Adipocyte (in vitro differentiated cells): Measurements from ENCODE around the gene RGS9BP.
"Not testable (repeated sequence)": the region's sequence is repeated elsewhere in the genome, so short reads cannot be mapped to it uniquely, and the experiment has no call there.

Experiments
- DNase-seq: peaks from one replicate; pipeline ENCODE4 v3.0.0-alpha.2; 2015; ENCODE audit warnings: low read depth
- H3K27me3 ChIP-seq: replicated peaks from 2 replicates; pipeline ENCODE4 v1.7.0; 2013; ENCODE audit warnings: mild to moderate bottlenecking, low read length, moderate library complexity; ENCODE audit not compliant: control insufficient read depth, insufficient read depth
- H3K36me3 ChIP-seq: 2 replicates; pipeline ENCODE4 v1.7.0; 2013; ENCODE audit warnings: low read length, mild to moderate bottlenecking, moderate library complexity; ENCODE audit not compliant: control insufficient read depth, insufficient read depth, severe bottlenecking
- H3K4me1 ChIP-seq: 2 replicates; pipeline ENCODE4 v1.7.0; 2013; ENCODE audit warnings: mild to moderate bottlenecking, low read length, moderate library complexity; ENCODE audit not compliant: control insufficient read depth, insufficient read depth
- H3K4me3 ChIP-seq: 2 replicates; pipeline ENCODE4 v1.7.0; 2013; ENCODE audit warnings: mild to moderate bottlenecking, low read length, moderate library complexity
- H3K9ac ChIP-seq: 2 replicates; pipeline ENCODE4 v1.7.0; 2013; ENCODE audit warnings: mild to moderate bottlenecking, low read length, moderate library complexity
- H3K9me3 ChIP-seq: 2 replicates; pipeline ENCODE4 v1.7.0; 2013; ENCODE audit warnings: mild to moderate bottlenecking, low read length, moderate library complexity; ENCODE audit not compliant: control insufficient read depth

RGS9BP gene

GRCh38 chr19:32686847-32687475 lies 11.3 kb downstream of the RGS9BP start:
- Histone ChIP-seq H3K4me1 (peaks cover 17% of the 10 kb centered on the region), H3K27me3 (no peaks in the 10 kb centered on the region), H3K9me3 (no peaks in the 10 kb centered on the region), H3K9ac (no peak overlapping the region), H3K36me3 (no peaks in the 10 kb centered on the region), H3K4me3 (no peak overlapping the region)
- DNase-seq: no peak

GRCh38 chr19:32687681-32688080 lies 12.0 kb downstream of the RGS9BP start:
- Histone ChIP-seq H3K4me1 (peaks cover 19% of the 10 kb centered on the region), H3K4me3 (no peak overlapping the region), H3K36me3 (no peaks in the 10 kb centered on the region), H3K27me3 (no peaks in the 10 kb centered on the region), H3K9ac (no peak overlapping the region), H3K9me3 (no peaks in the 10 kb centered on the region)
- DNase-seq: no peak

GRCh38 chr19:32688311-32688710 lies 12.7 kb downstream of the RGS9BP start:
- H3K4me1 ChIP-seq: peaks cover 25% of the 10 kb centered on the region
- H3K27me3 ChIP-seq: no peaks in the 10 kb centered on the region
- no peak overlapping the region for H3K9ac ChIP-seq
- H3K9me3 ChIP-seq: no peaks in the 10 kb centered on the region
- H3K4me3 ChIP-seq: no peak overlapping the region
- H3K36me3 ChIP-seq: no peaks in the 10 kb centered on the region
- DNase-seq: no peak

GRCh38 chr19:32691291-32691951 lies 15.8 kb downstream of the RGS9BP start, which contains the start of gene NUDT19:
Gene NUDT19, plus strand, starts transcription at chr19:32691821. Its CDS starts 140 bp downstream, at chr19:32691961.
- Histone ChIP-seq H3K36me3 (no peaks in the 10 kb centered on the region), H3K4me1 (peaks cover 41% of the 10 kb centered on the region), H3K9ac (peak within 1 kb of the TSS; percentile 94), H3K27me3 (no peaks in the 10 kb centered on the region), H3K9me3 (no peaks in the 10 kb centered on the region), H3K4me3 (peak within 1 kb of the TSS; percentile 93)
- peak; percentile 92 for DNase-seq

GRCh38 chr19:32691952-32692726 lies 16.5 kb downstream of the RGS9BP start:
- H3K9ac ChIP-seq: peak overlapping the region; percentile 94
- peak overlapping the region; percentile 93 for H3K4me3 ChIP-seq
- DNase-seq: peak; percentile 68
- H3K4me1 ChIP-seq: peaks cover 48% of the 10 kb centered on the region
- H3K9me3 ChIP-seq: no peaks in the 10 kb centered on the region
- H3K36me3 ChIP-seq: no peaks in the 10 kb centered on the region
- no peaks in the 10 kb centered on the region for H3K27me3 ChIP-seq

- peak overlapping the region; percentile 93 for H3K4me3 ChIP-seq
- peak overlapping the region; percentile 94 for H3K9ac ChIP-seq
- no peak for DNase-seq
- H3K9me3 ChIP-seq: no peaks in the 10 kb centered on the region
- no peaks in the 10 kb centered on the region for H3K36me3 ChIP-seq
- H3K27me3 ChIP-seq: no peaks in the 10 kb centered on the region
- peaks cover 49% of the 10 kb centered on the region for H3K4me1 ChIP-seq
These were observed 17.0 kb downstream of the RGS9BP start for GRCh38 chr19:32692727-32693061.

GRCh38 chr19:32693151-32694108 lies 17.8 kb downstream of the RGS9BP start:
- not testable (repeated sequence) for H3K27me3 ChIP-seq, DNase-seq, H3K9me3 ChIP-seq, H3K36me3 ChIP-seq
- peak overlapping the region; percentile 93 for H3K4me3 ChIP-seq
- H3K9ac ChIP-seq: peak overlapping the region; percentile 94
- H3K4me1 ChIP-seq: peaks cover 49% of the 10 kb centered on the region

- not testable (repeated sequence) for DNase-seq
These were observed 18.7 kb downstream of the RGS9BP start for GRCh38 chr19:32694316-32694715.

GRCh38 chr19:32694851-32695250 lies 19.2 kb downstream of the RGS9BP start:
- Histone ChIP-seq H3K4me3 (peak overlapping the region; percentile 93), H3K4me1 (peaks cover 46% of the 10 kb centered on the region), H3K36me3 (peaks cover 12% of the 10 kb centered on the region)
- not testable (repeated sequence) for H3K9ac ChIP-seq, H3K9me3 ChIP-seq, H3K27me3 ChIP-seq, DNase-seq

More at GRCh38 chr19:32694316-32694715, 18.7 kb downstream of the RGS9BP start:
- peaks cover 49% of the 10 kb centered on the region for H3K4me1 ChIP-seq
- not testable (repeated sequence) for H3K9ac ChIP-seq, H3K27me3 ChIP-seq, H3K36me3 ChIP-seq, H3K9me3 ChIP-seq
- peak overlapping the region; percentile 93 for H3K4me3 ChIP-seq

GRCh38 chr19:32695506-32695905 lies 19.9 kb downstream of the RGS9BP start:
- H3K4me1 ChIP-seq: peaks cover 42% of the 10 kb centered on the region
- H3K4me3 ChIP-seq, DNase-seq: not testable (repeated sequence)

More at GRCh38 chr19:32695506-32695905, 19.9 kb downstream of the RGS9BP start:
- not testable (repeated sequence) for H3K27me3 ChIP-seq, H3K9me3 ChIP-seq, H3K9ac ChIP-seq
- peaks cover 15% of the 10 kb centered on the region for H3K36me3 ChIP-seq
